K562 (cell line): ENCODE data around the gene ZC3H6. TPM values are rescaled to one million over a fixed set of nuclear protein-coding genes. Genes with fewer than 3 reads are reported as not detected.

Experiments
- BACH1 ChIP-seq: fragments of 200-800 bp; sonication (Bioruptor generic); IDR thresholded peaks from 2 replicates; pipeline ENCODE4 v1.6.1; 2016; ENCODE audit warnings: missing genetic modification characterization, missing compliant biosample characterization
- CHD2 ChIP-seq: IDR thresholded peaks from 2 replicates; pipeline ENCODE4 v1.6.1; 2011; ENCODE audit warnings: low read depth, low read length
- CREB1 ChIP-seq, 2 experiments: sonication (generic) in 1 of 2; formaldehyde crosslinking in 1 of 2; IDR thresholded peaks; 2 replicates each; pipeline versions ENCODE4 v1.6.1 to v1.8.0; 2012 to 2022; ENCODE audit warnings: inconsistent platforms in 1 of 2, mild to moderate bottlenecking in 1 of 2, missing genetic modification reagents in 1 of 2, moderate library complexity in 1 of 2
- CREM ChIP-seq: IDR thresholded peaks from 2 replicates; pipeline ENCODE4 v1.6.1; 2014; ENCODE audit warnings: antibody characterized with exemption, low read depth
- E2F6 ChIP-seq, 2 experiments: IDR thresholded peaks; 2 replicates each; pipeline ENCODE4 v1.6.1; 2011; ENCODE audit warnings: borderline replicate concordance in 1 of 2, control low read depth in 1 of 2, low read depth in 1 of 2, low read length in 1 of 2, mild to moderate bottlenecking in 1 of 2, mixed read lengths in 1 of 2, moderate library complexity in 1 of 2; ENCODE audit not compliant: insufficient read depth in 1 of 2, insufficient read length in 1 of 2, poor library complexity in 1 of 2, severe bottlenecking in 1 of 2; ENCODE audit errors: extremely low read depth in 1 of 2
- E2F8 ChIP-seq: fragments of 450-650 bp; IDR thresholded peaks from 2 replicates; pipeline ENCODE4 v1.7.1; 2018; ENCODE audit warnings: mild to moderate bottlenecking, low read depth; ENCODE audit not compliant: partially characterized antibody
- FOXA3 ChIP-seq, 2 experiments: fragments of 450-650 bp in 1 of 2; sonication (generic) in 1 of 2; formaldehyde crosslinking; IDR thresholded peaks in 1 of 2; conservative IDR thresholded peaks in 1 of 2; 2 replicates each; pipeline versions ENCODE4 v1.4.0 to v1.8.0; 2020 to 2022; ENCODE audit warnings: mild to moderate bottlenecking in 2 of 2, missing genetic modification reagents in 1 of 2
- GTF3C2 ChIP-seq: IDR thresholded peaks from 3 replicates; pipeline ENCODE4 v1.6.1; 2011; ENCODE audit warnings: borderline replicate concordance, mild to moderate bottlenecking, moderate library complexity; ENCODE audit not compliant: insufficient read length; ENCODE audit errors: extremely low read depth
- KAT8 ChIP-seq: fragments of 450-650 bp; IDR thresholded peaks from 2 replicates; pipeline ENCODE4 v1.6.1; 2016; ENCODE audit warnings: low read depth, mild to moderate bottlenecking
- MTA3 ChIP-seq: fragments of 450-650 bp; formaldehyde crosslinking; IDR thresholded peaks from 2 replicates; pipeline ENCODE4 v1.6.1; 2017; ENCODE audit warnings: mild to moderate bottlenecking, borderline replicate concordance
- NFIC ChIP-seq: fragments of 450-650 bp; IDR thresholded peaks from 2 replicates; pipeline ENCODE4 v1.6.1; 2017; ENCODE audit warnings: mild to moderate bottlenecking, inconsistent platforms
- RAD21 ChIP-seq, 2 experiments: fragments of 250-450 bp in 1 of 2; fragments of 450-650 bp in 1 of 2; sonication (Bioruptor Pico) in 1 of 2; formaldehyde crosslinking in 1 of 2; IDR thresholded peaks in 1 of 2; conservative IDR thresholded peaks in 1 of 2; 2 replicates each; pipeline versions ENCODE4 v1.4.0 to v1.8.0; 2020 to 2022; ENCODE audit warnings: mild to moderate bottlenecking in 2 of 2, moderate library complexity in 1 of 2
- VEZF1 ChIP-seq: fragments of 200-800 bp; sonication (Bioruptor generic); IDR thresholded peaks from 2 replicates; pipeline ENCODE4 v1.6.1; 2017; ENCODE audit warnings: missing genetic modification characterization, missing compliant biosample characterization
- XRCC3 ChIP-seq: fragments of 450-650 bp; IDR thresholded peaks from 2 replicates; pipeline ENCODE4 v1.6.1; 2017; ENCODE audit warnings: mild to moderate bottlenecking, moderate library complexity
- ZNF274 ChIP-seq: IDR thresholded peaks from 2 replicates; pipeline ENCODE4 v1.6.1; 2011; ENCODE audit warnings: low read depth, mild to moderate bottlenecking, low read length, moderate library complexity, borderline replicate concordance
- ZNF830 ChIP-seq: fragments of 250-450 bp; sonication (Bioruptor Pico); IDR thresholded peaks from 2 replicates; pipeline ENCODE4 v1.5.0; 2021; ENCODE audit warnings: mild to moderate bottlenecking
- polyA plus RNA-seq, 8 experiments: library from polyadenylated mRNA; depleted of rRNA in 4 of 8; stranded (reverse) in 5 of 8; unstranded in 3 of 8; fragments of >200 nt; fragmentation: Nextera tagmentation in 2 of 8; fragmentation: Illumina TruSeq in 1 of 8; extraction: Ambion mirVana in 2 of 8; extraction: Trizol in 1 of 8; gene quantifications; 2 replicates each; pipeline versions ENCODE4 v1.2.1 to v1.2.3, GENCODE V29; 2011 to 2014; ENCODE audit warnings: inconsistent platforms in 1 of 8, missing spikeins in 1 of 8
- total RNA-seq, 7 experiments: library from RNA; depleted of rRNA in 6 of 7; stranded (reverse); fragments of >200 nt in 6 of 7; fragmentation: Illumina TruSeq in 2 of 7; extraction: Trizol in 2 of 7; gene quantifications; 2 replicates each; pipeline versions ENCODE4 v1.2.1 to v1.2.3, GENCODE V29; 2011 to 2021; ENCODE audit warnings: low replicate concordance in 1 of 7

Gene ZC3H6
- total and polyA plus RNA-seq, 9 of the 15 experiments (the other 6 are each of a cell fraction or from before 2014, with no cell fraction given), result 0.45 to 1.9 (median 1.5) TPM

GRCh38 chr2:112275311-112275886 is at the start of gene ZC3H6 (continued):
- TF ChIP-seq E2F8 (peak; percentile 55), CHD2 (peak; percentile 94), E2F6 (IDR thresholded peaks at IDR 0.05; ENCODE audit: borderline replicate concordance in 1 of 2, extremely low read depth in 1 of 2, insufficient read depth in 1 of 2, insufficient read length in 1 of 2, low read depth in 1 of 2, low read length in 1 of 2, poor library complexity in 1 of 2, severe bottlenecking in 1 of 2) (peak; percentile 54 to 64), GTF3C2 (no peak), CREM (peak; percentile 86), FOXA3 (CRISPR knock-in tag; conservative IDR thresholded peaks at IDR 0.05 in 1 of 2, IDR thresholded peaks at IDR 0.05 in 1 of 2) (peak in 1 of 2 experiments; percentile 65; a peak in 1 of 4 replicates), VEZF1 (CRISPR knock-in tag) (peak; percentile 86), MTA3 (peak; percentile 98), XRCC3 (no peak), RAD21 (CRISPR knock-in tag; conservative IDR thresholded peaks at IDR 0.05 in 1 of 2, IDR thresholded peaks at IDR 0.05 in 1 of 2) (peak in 1 of 2 experiments; percentile 21; a peak in 1 of 4 replicates), CREB1 (IDR thresholded peaks at IDR 0.05) (peak; percentile 62; the same call in 1 of the 2 replicates), CREB1 (CRISPR knock-in tag; IDR thresholded peaks at IDR 0.05) (peak; percentile 80), ZNF830 (peak; percentile 91; the same call in 1 of the 2 replicates), BACH1 (tag) (peak; percentile 82), KAT8 (peak; percentile 96), ZNF274 (peak; percentile 16; the same call in 1 of the 2 replicates), NFIC (peak; percentile 66)
